HepG2 (cell line): ENCODE data around the gene TXNL4A. TPM values are rescaled to one million over a fixed set of nuclear protein-coding genes. Genes with fewer than 3 reads are reported as not detected.

Experiments used
- ATAC-seq: fragments of 200-7000 bp; cut with Tn5 transposase; 3 replicates; pipeline ENCODE4 v1.9.1; 2020; ENCODE audit warnings: mild to moderate bottlenecking, moderate library complexity
- BruUV-seq: library from RNA; stranded (reverse); fragments of 400-500 nt; replicated peaks from 2 replicates; lab custom pipeline; 2021; lab: Mats Ljungman, UMichigan
- CTCF ChIA-PET: fragments of 300-600 bp; formaldehyde crosslinking; extraction: SDS; loops from one replicate; lab custom pipeline; 2021; ENCODE audit warnings: low total read pairs, inconsistent platforms, low intra/inter-chr PET ratio; lab: Yijun Ruan, JAX
- POLR2A ChIA-PET: fragments of 350-600 bp; sonication (Branson Sonifier 250); formaldehyde crosslinking; loops from one replicate; lab custom pipeline; 2020; ENCODE audit warnings: antibody characterized with exemption, inconsistent platforms; lab: Yijun Ruan, JAX
- DNase-seq: peaks from one replicate; pipeline ENCODE4 v3.0.0-alpha.2; 2015; ENCODE audit warnings: low spot score
- FAIRE-seq: peaks from 3 replicates; lab custom pipeline; 2011; peaks lifted over from hg19 to GRCh38; lab: Jason Lieb, UNC
- H2AFZ ChIP-seq: one replicate; pipeline ENCODE4 v1.6.1; 2011; ENCODE audit warnings: low read length, inconsistent platforms
- H3K27ac ChIP-seq: fragments of 300-600 bp; 3 replicates; pipeline ENCODE4 v1.8.0; 2011; ENCODE audit warnings: mixed run types, mild to moderate bottlenecking, mixed read lengths, low read length, inconsistent platforms; ENCODE audit not compliant: insufficient read depth; ENCODE audit errors: extremely low read length
- H3K27me3 ChIP-seq, 2 experiments: fragments of 200-600 bp in 1 of 2; 2 replicates in 1 of 2; 3 replicates in 1 of 2; pipeline versions ENCODE4 v1.6.0 to v1.8.0; 2011; ENCODE audit warnings: low read length in 2 of 2, mild to moderate bottlenecking in 2 of 2, moderate library complexity in 2 of 2, inconsistent platforms in 1 of 2; ENCODE audit not compliant: insufficient read depth in 2 of 2, control insufficient read depth in 1 of 2
- H3K36me3 ChIP-seq, 2 experiments: fragments of 200-600 bp in 1 of 2; replicated peaks in 1 of 2; 2 replicates in 1 of 2; 3 replicates in 1 of 2; pipeline versions ENCODE4 v1.5.1 to v1.8.0; 2011; ENCODE audit warnings: low read length in 2 of 2, inconsistent platforms in 1 of 2; ENCODE audit not compliant: insufficient read depth in 2 of 2, control insufficient read depth in 1 of 2
- H3K4me1 ChIP-seq: 2 replicates; pipeline ENCODE4 v1.5.1; 2012; ENCODE audit warnings: low read length, inconsistent platforms; ENCODE audit not compliant: insufficient read depth
- H3K4me2 ChIP-seq: 2 replicates; pipeline ENCODE4 v1.6.0; 2011; ENCODE audit warnings: low read depth, low read length, inconsistent platforms
- H3K4me3 ChIP-seq, 3 experiments: fragments of 200-600 bp in 1 of 3; sonication (generic), shearing (Covaris generic) in 1 of 3; replicated peaks in 1 of 3; 2 replicates each; pipeline ENCODE4 v1.5.1; 2011 to 2016; ENCODE audit warnings: low read length in 3 of 3, inconsistent platforms in 2 of 3, low read depth in 2 of 3, mild to moderate bottlenecking in 2 of 3, control low read depth in 1 of 3, mixed read lengths in 1 of 3; ENCODE audit not compliant: insufficient read depth in 1 of 3
- H3K79me2 ChIP-seq: one replicate; pipeline ENCODE4 v1.6.1; 2011; ENCODE audit warnings: low read length, inconsistent platforms; ENCODE audit not compliant: insufficient read depth
- H3K9ac ChIP-seq: 2 replicates; pipeline ENCODE4 v1.6.0; 2011; ENCODE audit warnings: mild to moderate bottlenecking, low read depth, low read length, inconsistent platforms; ENCODE audit not compliant: insufficient read depth
- H3K9me3 ChIP-seq: 2 replicates; pipeline ENCODE4 v1.5.1; 2012; ENCODE audit warnings: mild to moderate bottlenecking, low read length
- H4K20me1 ChIP-seq: 2 replicates; pipeline ENCODE4 v1.6.0; 2011; ENCODE audit warnings: inconsistent platforms, mild to moderate bottlenecking, low read length, moderate library complexity; ENCODE audit not compliant: insufficient read depth
- BHLHE40 ChIP-seq: IDR thresholded peaks from 2 replicates; pipeline ENCODE4 v1.6.1; 2011; ENCODE audit warnings: low read length, improper control_type of control experiment
- GMEB1 ChIP-seq: sonication (generic); formaldehyde crosslinking; IDR thresholded peaks from 2 replicates; pipeline ENCODE4 v1.5.1; 2020; ENCODE audit warnings: missing genetic modification reagents, mild to moderate bottlenecking, borderline replicate concordance
- GTF2F1 ChIP-seq: fragments of 150-350 bp; IDR thresholded peaks from 2 replicates; pipeline ENCODE4 v1.6.1; 2014; ENCODE audit warnings: low read length
- KDM2A ChIP-seq: sonication (generic); formaldehyde crosslinking; IDR thresholded peaks from 2 replicates; pipeline ENCODE4 v1.4.0; 2020; ENCODE audit warnings: low read depth, missing genetic modification reagents, borderline replicate concordance
- KDM3A ChIP-seq: IDR thresholded peaks from 2 replicates; pipeline ENCODE4 v1.6.1; 2018; ENCODE audit warnings: low read depth, missing compliant biosample characterization
- MAX ChIP-seq: IDR thresholded peaks from 2 replicates; pipeline ENCODE4 v1.6.1; 2012; ENCODE audit warnings: inconsistent platforms
- MEIS2 ChIP-seq: sonication (generic); formaldehyde crosslinking; IDR thresholded peaks from 2 replicates; pipeline ENCODE4 v1.9.0; 2021; ENCODE audit warnings: mild to moderate bottlenecking, missing genetic modification reagents
- MIXL1 ChIP-seq: IDR thresholded peaks from 2 replicates; pipeline ENCODE4 v1.6.1; 2016
- MXI1 ChIP-seq: IDR thresholded peaks from 3 replicates; pipeline ENCODE4 v1.6.1; 2012; ENCODE audit warnings: low read depth, low read length, inconsistent platforms, borderline replicate concordance
- STAT5B ChIP-seq: sonication (generic); formaldehyde crosslinking; IDR thresholded peaks from 2 replicates; pipeline ENCODE4 v1.4.0; 2020; ENCODE audit warnings: missing genetic modification reagents
- TARDBP ChIP-seq: sonication (generic); formaldehyde crosslinking; IDR thresholded peaks from 2 replicates; pipeline ENCODE4 v1.8.0; 2022; ENCODE audit warnings: mild to moderate bottlenecking, missing genetic modification reagents
- ZFP90 ChIP-seq: sonication (generic); formaldehyde crosslinking; IDR thresholded peaks from 2 replicates; pipeline ENCODE4 v1.8.0; 2022; ENCODE audit warnings: missing genetic modification reagents, mild to moderate bottlenecking, inconsistent platforms, borderline replicate concordance
- ZMYM4 ChIP-seq: sonication (generic); formaldehyde crosslinking; IDR thresholded peaks from 2 replicates; pipeline ENCODE4 v1.8.1; 2023; ENCODE audit warnings: mild to moderate bottlenecking, missing genetic modification reagents
- ZSCAN30 ChIP-seq: sonication (generic); formaldehyde crosslinking; IDR thresholded peaks from 2 replicates; pipeline ENCODE4 v1.5.0; 2020; ENCODE audit warnings: mild to moderate bottlenecking, missing genetic modification reagents
- WGBS: methylation state at CpG from one replicate; pipeline ENCODE4 v1.1.6; 2017; ENCODE audit warnings: low lambda C conversion rate; 5-methylcytosine and 5-hydroxymethylcytosine counted together
- in situ Hi-C: cut with HindIII; loops from 2 replicates; pipeline ENCODE4 v1.10.0; 2017; ENCODE audit warnings: low pct_unique_long_range_greater_than_20kb; ENCODE audit not compliant: extremely low pct_ligation_motif_present
- intact Hi-C: fragments of 100-400 bp; cut with micrococcal nuclease; formaldehyde crosslinking; loops from one replicate; pipeline ENCODE4 v1.10.0; 2022; ENCODE audit not compliant: unreplicated experiment
- polyA plus RNA-seq, 8 experiments: library from polyadenylated mRNA; depleted of rRNA in 3 of 8; stranded (reverse) in 7 of 8; unstranded in 1 of 8; fragments of >200 nt; fragmentation: Illumina TruSeq in 4 of 8; extraction: Trizol in 4 of 8; gene quantifications; 2 replicates each; pipeline versions ENCODE4 v1.2.1 to v1.2.3, GENCODE V29; 2011 to 2016; ENCODE audit warnings: low read depth in 4 of 8, missing spikeins in 1 of 8, mixed read lengths in 1 of 8; ENCODE audit not compliant: insufficient read depth in 1 of 8
- total RNA-seq, 5 experiments: library from RNA; depleted of rRNA; stranded (reverse); fragments of >200 nt; fragmentation: Illumina TruSeq; extraction: Trizol; gene quantifications; 2 replicates each; pipeline ENCODE4 v1.2.3, GENCODE V29; 2016; ENCODE audit warnings: low read depth in 1 of 5
- TF ChIP-seq, protein P1 (sequence below): sonication (generic); formaldehyde crosslinking; IDR thresholded peaks from 2 replicates; pipeline ENCODE4 v1.5.0; 2020; ENCODE audit warnings: missing genetic modification reagents
- TF ChIP-seq, protein P2 (sequence below): IDR thresholded peaks from 2 replicates; pipeline ENCODE4 v1.6.1; 2016; ENCODE audit warnings: missing biosample characterization, missing genetic modification reagents, low read depth
- TF ChIP-seq, protein P3 (sequence below): IDR thresholded peaks from 2 replicates; pipeline ENCODE4 v1.6.1; 2016; ENCODE audit warnings: low read depth

The TXNL4A gene
- total and polyA plus RNA-seq, 2 of the 13 experiments (the other 11 are each of a cell fraction or from before 2014, with no cell fraction given) = 172 to 202 TPM

DNA sequence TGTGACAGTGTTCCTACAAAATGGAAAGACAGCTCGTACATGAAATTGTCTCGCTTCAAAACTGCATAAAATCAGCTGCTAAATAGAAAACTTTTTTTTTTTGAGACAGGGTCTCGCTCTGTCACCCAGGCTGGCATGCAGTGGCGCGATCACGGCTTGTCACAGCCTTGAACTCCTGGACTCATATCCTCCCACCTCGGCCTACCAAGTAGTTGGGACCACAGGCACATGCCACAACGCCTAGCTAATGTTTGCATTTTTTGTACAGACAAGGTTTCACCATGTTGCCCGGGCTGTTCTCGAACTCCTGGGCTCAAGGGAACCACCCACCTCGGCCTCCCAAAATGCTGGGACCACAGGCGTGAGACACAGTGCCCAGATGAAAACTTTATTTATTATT is 3.2 kb downstream of the TXNL4A start:
- Histone ChIP-seq H3K4me1 (peaks cover 77% of the 10 kb centered on the region), H2AFZ (no peak overlapping the region), H4K20me1 (peaks cover 52% of the 10 kb centered on the region), H3K79me2 (peaks cover 83% of the 10 kb centered on the region), H3K36me3 (peaks cover 3 to 19% of the 10 kb centered on the region in 2 experiments; a peak in 4 of 5 replicates), H3K9ac (peak overlapping the region; percentile 38), H3K27ac (peak overlapping the region; percentile 71), H3K4me2 (peak overlapping the region; percentile 97), H3K9me3 (no peaks in the 10 kb centered on the region), H3K27me3 (no peaks in the 10 kb centered on the region; a peak in 1 of 5 replicates), H3K4me3 (peak overlapping the region in 2 of 3 experiments; percentile 10 to 38; a peak in 2 of 6 replicates)
- DNase-seq (peak; percentile 79), ATAC-seq (peak; percentile 39), FAIRE-seq (peak; percentile 81)
- intact Hi-C loops (no loop called here), in situ Hi-C loops (loop anchor here (5.0 kb wide), 1 partner anchor 47 kb away; the partner anchor contains the start of gene RBFA)
- POLR2A ChIA-PET = interaction anchor here (0.6 to 6.1 kb wide), 11 partner anchors 8 to 123 kb away, joined by 3 to 45 read pairs (median 3); partner anchors contain the start of gene RBFA
- CTCF ChIA-PET = no interaction called here
- BruUV-seq = no TSS peak
- 39% methylated on average over 6 of the region's 12 CpGs for WGBS
- TF ChIP-seq MIXL1 (CRISPR knock-in tag) (no peak), STAT5B (CRISPR knock-in tag) (no peak), MEIS2 (CRISPR knock-in tag) (0 out of 2 replicates have a peak, but pooled peaks have one; percentile 64), MXI1 (peak; percentile 55; the same call in 1 of the 3 replicates), KDM3A (CRISPR knock-in tag) (0 out of 2 replicates have a peak, but pooled peaks have one; percentile 22), BHLHE40 (peak; percentile 46; the same call in 1 of the 2 replicates), KDM2A (peak; percentile 30; the same call in 1 of the 2 replicates), MAX (peak; percentile 79), ZFP90 (CRISPR knock-in tag) (0 out of 2 replicates have a peak, but pooled peaks have one; percentile 35), TARDBP (CRISPR knock-in tag) (peak; percentile 23; the same call in 1 of the 2 replicates), GTF2F1 (no peak), ZMYM4 (CRISPR knock-in tag) (peak; percentile 49; the same call in 1 of the 2 replicates), GMEB1 (CRISPR knock-in tag) (peak; percentile 45; the same call in 1 of the 2 replicates), ZSCAN30 (CRISPR knock-in tag) (no peak)
- TF ChIP-seq, protein P1, sequence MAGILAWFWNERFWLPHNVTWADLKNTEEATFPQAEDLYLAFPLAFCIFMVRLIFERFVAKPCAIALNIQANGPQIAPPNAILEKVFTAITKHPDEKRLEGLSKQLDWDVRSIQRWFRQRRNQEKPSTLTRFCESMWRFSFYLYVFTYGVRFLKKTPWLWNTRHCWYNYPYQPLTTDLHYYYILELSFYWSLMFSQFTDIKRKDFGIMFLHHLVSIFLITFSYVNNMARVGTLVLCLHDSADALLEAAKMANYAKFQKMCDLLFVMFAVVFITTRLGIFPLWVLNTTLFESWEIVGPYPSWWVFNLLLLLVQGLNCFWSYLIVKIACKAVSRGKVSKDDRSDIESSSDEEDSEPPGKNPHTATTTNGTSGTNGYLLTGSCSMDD (CRISPR knock-in tag) = no peak
- TF ChIP-seq, protein P2, sequence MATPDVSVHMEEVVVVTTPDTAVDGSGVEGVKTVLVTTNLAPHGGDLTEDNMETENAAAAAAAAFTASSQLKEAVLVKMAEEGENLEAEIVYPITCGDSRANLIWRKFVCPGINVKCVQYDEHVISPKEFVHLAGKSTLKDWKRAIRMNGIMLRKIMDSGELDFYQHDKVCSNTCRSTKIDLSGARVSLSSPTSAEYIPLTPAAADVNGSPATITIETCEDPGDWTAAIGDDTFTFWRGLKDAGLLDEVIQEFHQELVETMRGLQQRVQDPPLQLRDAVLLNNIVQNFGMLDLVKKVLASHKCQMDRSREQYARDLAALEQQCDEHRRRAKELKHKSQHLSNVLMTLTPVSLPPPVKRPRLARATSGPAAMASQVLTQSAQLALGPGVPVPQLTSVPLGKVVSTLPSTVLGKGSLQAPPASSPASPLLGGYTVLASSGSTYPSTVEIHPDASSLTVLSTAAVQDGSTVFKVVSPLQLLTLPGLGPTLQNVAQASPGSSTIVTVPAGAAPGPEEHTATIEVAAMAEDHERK (CRISPR knock-in tag) = 0 out of 2 replicates have a peak, but pooled peaks have one; percentile 23
- TF ChIP-seq, protein P3, sequence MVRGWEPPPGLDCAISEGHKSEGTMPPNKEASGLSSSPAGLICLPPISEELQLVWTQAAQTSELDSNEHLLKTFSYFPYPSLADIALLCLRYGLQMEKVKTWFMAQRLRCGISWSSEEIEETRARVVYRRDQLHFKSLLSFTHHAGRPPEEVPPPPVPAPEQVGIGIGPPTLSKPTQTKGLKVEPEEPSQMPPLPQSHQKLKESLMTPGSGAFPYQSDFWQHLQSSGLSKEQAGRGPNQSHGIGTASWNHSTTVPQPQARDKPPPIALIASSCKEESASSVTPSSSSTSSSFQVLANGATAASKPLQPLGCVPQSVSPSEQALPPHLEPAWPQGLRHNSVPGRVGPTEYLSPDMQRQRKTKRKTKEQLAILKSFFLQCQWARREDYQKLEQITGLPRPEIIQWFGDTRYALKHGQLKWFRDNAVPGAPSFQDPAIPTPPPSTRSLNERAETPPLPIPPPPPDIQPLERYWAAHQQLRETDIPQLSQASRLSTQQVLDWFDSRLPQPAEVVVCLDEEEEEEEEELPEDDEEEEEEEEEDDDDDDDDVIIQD (CRISPR knock-in tag) = peak; percentile 22; the same call in 1 of the 2 replicates
